Thoracic aorta (tissue), 2 donors: ENCODE data around the gene GNB1L. TPM values are rescaled to one million over a fixed set of nuclear protein-coding genes. Genes with fewer than 3 reads are reported as not detected.

Experiments
- ATAC-seq: fragments of 150-250 bp; one replicate; pipeline ENCODE4 v1.8.0; 2017; ENCODE audit warnings: low read depth; ENCODE audit not compliant: insufficient number of reproducible peaks, low FRiP score
- DNase-seq: peaks from one replicate; pipeline ENCODE4 v3.0.0-alpha.2; 2020; ENCODE audit warnings: low spot score
- H3K27ac ChIP-seq, 2 donors: fragments of 200-600 bp; sonication (generic); 1 replicate in 1 of 2; 2 replicates in 1 of 2; pipeline ENCODE4 v1.5.1; 2016; ENCODE audit warnings: mild to moderate bottlenecking in 2 of 2, moderate library complexity in 2 of 2
- H3K27me3 ChIP-seq: fragments of 200-600 bp; sonication (generic); replicated peaks from 2 replicates; pipeline ENCODE4 v1.6.0; 2016; ENCODE audit warnings: mild to moderate bottlenecking; ENCODE audit not compliant: insufficient read depth
- H3K36me3 ChIP-seq: fragments of 200-600 bp; sonication (generic); one replicate; pipeline ENCODE4 v1.5.1; 2016
- H3K4me1 ChIP-seq, 2 donors: fragments of 200-600 bp; sonication (generic); 1 replicate in 1 of 2; 2 replicates in 1 of 2; pipeline versions ENCODE4 v1.5.1 to v1.6.0; 2016; ENCODE audit warnings: low read depth in 2 of 2, mild to moderate bottlenecking in 1 of 2; ENCODE audit not compliant: control insufficient read depth in 1 of 2
- H3K4me3 ChIP-seq: fragments of 200-600 bp; sonication (generic); 2 replicates; pipeline ENCODE4 v1.5.1; 2016; ENCODE audit warnings: mild to moderate bottlenecking
- H3K9me3 ChIP-seq: fragments of 200-600 bp; sonication (generic); 2 replicates; pipeline ENCODE4 v1.5.1; 2016
- total RNA-seq, 2 donors: library from RNA; depleted of rRNA; stranded (reverse); fragments of >200 nt; gene quantifications; one replicate each; pipeline versions ENCODE4 v1.1.0 to v1.2.3, GENCODE V29; 2016
- TF ChIP-seq, protein P1 (sequence below): fragments of 200-600 bp; sonication (generic); IDR thresholded peaks from one replicate; pipeline ENCODE4 v1.5.1; 2019; ENCODE audit warnings: antibody characterized with exemption

The GNB1L gene
- total RNA-seq, 2 donors from 2014 or later, result 2.3 to 7.7 TPM

DNA sequence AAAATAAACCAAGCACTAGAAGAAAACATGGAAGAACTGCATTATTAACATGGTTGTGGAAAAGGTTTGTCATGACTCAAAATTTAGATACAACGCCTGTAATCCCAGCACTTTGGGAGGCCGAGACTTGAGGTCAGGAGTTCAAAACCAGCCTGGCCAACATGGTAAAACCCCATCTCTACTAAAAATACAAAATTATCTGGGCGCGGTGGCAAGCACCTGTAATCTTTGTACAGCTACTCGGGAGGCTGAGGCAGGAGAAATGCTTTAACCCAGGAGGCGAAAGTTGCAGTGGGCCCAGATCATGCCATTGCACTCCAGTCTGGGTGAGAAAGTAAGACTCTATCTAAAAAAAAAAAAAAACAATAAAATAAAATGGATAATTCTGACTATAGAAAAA is 23.7 kb downstream of the GNB1L start:
- Histone ChIP-seq H3K27ac (no peak overlapping the region), H3K36me3 (no peaks in the 10 kb centered on the region), H3K27me3 (no peaks in the 10 kb centered on the region), H3K9me3 (no peaks in the 10 kb centered on the region), H3K4me3 (no peak overlapping the region), H3K4me1 (no peaks in the 10 kb centered on the region)
- TF ChIP-seq, protein P1, sequence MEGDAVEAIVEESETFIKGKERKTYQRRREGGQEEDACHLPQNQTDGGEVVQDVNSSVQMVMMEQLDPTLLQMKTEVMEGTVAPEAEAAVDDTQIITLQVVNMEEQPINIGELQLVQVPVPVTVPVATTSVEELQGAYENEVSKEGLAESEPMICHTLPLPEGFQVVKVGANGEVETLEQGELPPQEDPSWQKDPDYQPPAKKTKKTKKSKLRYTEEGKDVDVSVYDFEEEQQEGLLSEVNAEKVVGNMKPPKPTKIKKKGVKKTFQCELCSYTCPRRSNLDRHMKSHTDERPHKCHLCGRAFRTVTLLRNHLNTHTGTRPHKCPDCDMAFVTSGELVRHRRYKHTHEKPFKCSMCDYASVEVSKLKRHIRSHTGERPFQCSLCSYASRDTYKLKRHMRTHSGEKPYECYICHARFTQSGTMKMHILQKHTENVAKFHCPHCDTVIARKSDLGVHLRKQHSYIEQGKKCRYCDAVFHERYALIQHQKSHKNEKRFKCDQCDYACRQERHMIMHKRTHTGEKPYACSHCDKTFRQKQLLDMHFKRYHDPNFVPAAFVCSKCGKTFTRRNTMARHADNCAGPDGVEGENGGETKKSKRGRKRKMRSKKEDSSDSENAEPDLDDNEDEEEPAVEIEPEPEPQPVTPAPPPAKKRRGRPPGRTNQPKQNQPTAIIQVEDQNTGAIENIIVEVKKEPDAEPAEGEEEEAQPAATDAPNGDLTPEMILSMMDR, result no peak
- DNase-seq (no peak), ATAC-seq (no peak)

DNA sequence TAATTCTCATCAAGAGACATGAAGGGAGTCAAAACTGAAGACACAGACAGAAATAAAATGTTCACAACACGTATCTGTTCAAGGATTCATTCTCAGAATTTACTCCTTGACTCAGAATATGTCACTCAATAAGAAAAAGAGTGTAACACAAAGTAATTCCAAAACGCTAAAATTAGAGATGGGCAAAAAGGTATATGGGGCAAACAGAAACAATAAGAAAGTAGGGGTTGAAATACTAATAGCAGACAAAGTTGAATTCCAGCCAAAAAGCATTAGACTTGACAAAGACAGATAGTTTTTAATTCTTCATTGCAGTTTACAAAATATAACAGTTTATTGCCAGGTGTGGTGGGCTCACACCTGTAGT is 26.7 kb downstream of the GNB1L start:
- TF ChIP-seq, protein P1, result no peak

DNA sequence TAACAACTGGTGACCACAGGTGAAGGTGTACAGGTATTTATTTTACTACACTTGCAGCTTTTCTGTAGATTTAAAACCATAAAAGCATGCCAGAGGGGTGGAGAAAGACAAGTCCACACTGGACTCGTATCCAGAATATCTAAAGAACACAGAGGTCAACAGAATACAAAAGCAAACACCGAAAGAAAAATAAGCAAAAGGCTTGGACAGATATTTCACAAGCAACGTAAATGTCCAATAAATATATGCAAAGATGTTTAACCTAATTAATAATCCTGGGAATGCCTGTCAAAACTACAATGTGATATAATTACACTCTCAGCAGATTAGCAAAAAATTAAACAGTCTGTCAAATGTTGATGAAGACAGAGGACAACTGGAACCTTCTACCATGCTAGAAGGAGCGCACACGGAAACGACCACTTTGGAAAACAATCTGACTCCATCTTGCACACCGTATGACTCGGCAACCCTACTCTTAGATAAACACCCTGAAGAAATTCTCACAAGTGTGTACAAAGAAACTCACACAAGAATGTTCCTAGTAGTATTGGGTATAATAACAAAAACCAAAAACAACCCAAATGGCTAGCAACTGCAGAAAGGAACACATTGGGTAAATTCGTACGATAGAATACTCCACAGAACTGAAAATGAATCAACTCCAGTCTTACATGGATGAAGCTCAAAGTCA is 27.2 kb downstream of the GNB1L start:
- no peak for ATAC-seq
- Histone ChIP-seq H3K4me3 (no peak overlapping the region), H3K27me3 (no peaks in the 10 kb centered on the region), H3K4me1 (no peaks in the 10 kb centered on the region), H3K36me3 (no peaks in the 10 kb centered on the region), H3K9me3 (no peaks in the 10 kb centered on the region), H3K27ac (no peak overlapping the region)
- no peak for DNase-seq
- TF ChIP-seq, protein P1, result no peak

More for the DNA sequence above, 26.7 kb downstream of the GNB1L start:
- H3K4me1 ChIP-seq, result no peaks in the 10 kb centered on the region
- no peak for DNase-seq
- H3K9me3 ChIP-seq, result no peaks in the 10 kb centered on the region
- ATAC-seq, result no peak
- H3K4me3 ChIP-seq, result no peak overlapping the region
- H3K27me3 ChIP-seq, result no peaks in the 10 kb centered on the region
- H3K27ac ChIP-seq, result no peak overlapping the region
- H3K36me3 ChIP-seq, result no peaks in the 10 kb centered on the region

DNA sequence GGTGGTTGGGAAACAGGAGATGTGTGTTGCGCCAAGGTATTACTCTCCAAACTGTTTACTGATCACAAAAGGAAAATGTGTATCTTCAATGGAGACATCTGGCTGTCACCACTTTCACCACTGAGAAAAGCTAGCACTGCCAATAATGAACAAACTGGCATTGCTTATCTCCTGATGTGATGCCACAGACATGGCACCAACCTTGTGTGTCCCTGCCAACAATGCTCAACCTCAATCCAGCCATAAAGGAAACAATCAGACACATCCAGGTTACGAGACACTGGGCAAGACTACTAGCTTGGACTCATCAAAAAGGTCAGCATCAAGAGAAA is 28.1 kb downstream of the GNB1L start:
- Histone ChIP-seq H3K4me3 (no peak overlapping the region), H3K36me3 (no peaks in the 10 kb centered on the region), H3K4me1 (no peaks in the 10 kb centered on the region), H3K9me3 (no peaks in the 10 kb centered on the region), H3K27me3 (no peaks in the 10 kb centered on the region), H3K27ac (no peak overlapping the region)
- DNase-seq (no peak), ATAC-seq (no peak)
- TF ChIP-seq, protein P1, result no peak

DNA sequence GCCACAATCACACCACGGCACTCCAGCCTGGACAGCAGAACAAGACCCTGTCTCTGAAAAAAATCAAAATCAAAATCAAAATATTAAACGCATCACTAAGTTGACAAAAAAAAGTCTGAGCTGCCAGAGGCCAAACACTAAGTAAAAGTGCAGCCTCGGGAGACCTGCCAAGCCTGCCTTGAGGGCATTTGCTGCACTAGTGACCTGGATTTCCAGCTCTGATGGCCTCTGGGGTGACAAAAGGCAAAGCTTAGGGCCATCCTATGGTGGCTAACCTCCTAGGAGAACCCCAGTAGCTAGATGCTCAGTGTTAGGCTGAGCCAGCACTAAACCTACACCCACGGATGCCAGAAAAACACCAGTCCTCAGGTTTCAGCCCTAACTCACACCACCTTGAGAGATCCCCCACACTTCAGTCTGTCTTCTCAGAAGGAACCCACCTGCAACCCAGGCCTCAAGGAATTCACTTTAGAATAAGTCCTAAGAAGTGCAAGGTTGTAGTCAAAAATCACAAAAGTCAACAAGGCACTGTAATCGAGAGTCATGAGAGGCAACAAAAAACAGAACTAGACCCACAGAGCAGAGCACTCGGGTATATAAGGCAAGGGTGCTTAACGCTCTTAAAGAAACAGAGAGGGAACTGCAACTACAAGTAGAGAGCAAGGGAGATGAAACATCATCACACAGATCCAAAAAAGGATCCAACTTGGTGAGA is 28.6 kb downstream of the GNB1L start:
- Histone ChIP-seq H3K36me3 (no peaks in the 10 kb centered on the region), H3K27ac (no peak overlapping the region), H3K27me3 (no peaks in the 10 kb centered on the region), H3K4me1 (no peaks in the 10 kb centered on the region), H3K4me3 (no peak overlapping the region), H3K9me3 (no peaks in the 10 kb centered on the region)
- DNase-seq (no peak), ATAC-seq (no peak)
- TF ChIP-seq, protein P1, result no peak
